Upper lobe of right lung (tissue), 1 donor: ENCODE data around the gene PELI2. TPM values are rescaled to one million over a fixed set of nuclear protein-coding genes. Genes with fewer than 3 reads are reported as not detected.

Experiments used
- ATAC-seq: fragments of 200-7000 bp; cut with Tn5 transposase; one replicate; pipeline ENCODE4 v1.9.1; 2020; ENCODE audit warnings: mild to moderate bottlenecking, moderate library complexity
- DNase-seq: peaks from one replicate; pipeline ENCODE4 v3.0.0-alpha.2; 2020
- H3K27ac ChIP-seq: fragments of 200-600 bp; one replicate; pipeline ENCODE4 v1.8.0; 2022
- H3K27me3 ChIP-seq: fragments of 200-600 bp; one replicate; pipeline ENCODE4 v1.8.0; 2022; ENCODE audit warnings: mild to moderate bottlenecking
- H3K36me3 ChIP-seq: fragments of 200-600 bp; one replicate; pipeline ENCODE4 v1.8.0; 2022
- H3K4me1 ChIP-seq: fragments of 200-600 bp; one replicate; pipeline ENCODE4 v1.8.0; 2022
- H3K4me3 ChIP-seq: fragments of 200-600 bp; one replicate; pipeline ENCODE4 v1.8.0; 2022; ENCODE audit warnings: mild to moderate bottlenecking
- H3K9me3 ChIP-seq: fragments of 200-600 bp; one replicate; pipeline ENCODE4 v1.8.0; 2022
- intact Hi-C: fragments of 100-400 bp; cut with DNase I; formaldehyde crosslinking; loops from one replicate; pipeline ENCODE4 v1.11.0; 2022
- total RNA-seq: library from RNA; stranded (reverse); fragmentation: NEBNext Ultra II Directional; extraction: Animal tissue kit (Norgen Biotek cat#: 25700); gene quantifications from one replicate; pipeline ENCODE4 v1.2.1, GENCODE V29; 2021
- TF ChIP-seq, protein P1 (sequence below): fragments of 200-600 bp; IDR thresholded peaks from one replicate; pipeline ENCODE4 v1.8.0; 2022; ENCODE audit warnings: antibody characterized with exemption
- donor health status: DM: no; HTN: yes; CAD: no; lungs with severe emphysema.

The PELI2 gene
- total RNA-seq, 1 donor from 2014 or later, result 25.7 TPM

DNA sequence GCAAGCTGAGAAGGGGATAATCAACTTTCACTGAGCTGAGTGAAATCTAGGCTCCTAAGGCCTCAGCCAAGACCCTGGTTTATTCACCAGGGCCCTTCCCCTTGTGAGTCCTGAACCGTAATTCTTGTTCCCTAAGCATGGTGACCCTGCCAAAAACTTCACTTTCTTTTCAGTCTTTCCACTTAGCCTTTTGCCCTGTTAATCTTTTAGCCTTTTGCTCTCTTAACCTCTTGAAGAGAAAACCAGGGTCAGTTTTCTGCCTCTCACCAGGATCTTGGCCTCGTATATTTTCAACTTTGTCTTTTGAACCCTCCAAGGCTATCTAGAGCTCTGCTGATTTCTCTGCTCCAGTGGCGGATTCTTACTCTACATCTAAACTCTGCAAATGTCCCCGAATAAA is 191.0 kb downstream of the PELI2 start:
- TF ChIP-seq, protein P1, sequence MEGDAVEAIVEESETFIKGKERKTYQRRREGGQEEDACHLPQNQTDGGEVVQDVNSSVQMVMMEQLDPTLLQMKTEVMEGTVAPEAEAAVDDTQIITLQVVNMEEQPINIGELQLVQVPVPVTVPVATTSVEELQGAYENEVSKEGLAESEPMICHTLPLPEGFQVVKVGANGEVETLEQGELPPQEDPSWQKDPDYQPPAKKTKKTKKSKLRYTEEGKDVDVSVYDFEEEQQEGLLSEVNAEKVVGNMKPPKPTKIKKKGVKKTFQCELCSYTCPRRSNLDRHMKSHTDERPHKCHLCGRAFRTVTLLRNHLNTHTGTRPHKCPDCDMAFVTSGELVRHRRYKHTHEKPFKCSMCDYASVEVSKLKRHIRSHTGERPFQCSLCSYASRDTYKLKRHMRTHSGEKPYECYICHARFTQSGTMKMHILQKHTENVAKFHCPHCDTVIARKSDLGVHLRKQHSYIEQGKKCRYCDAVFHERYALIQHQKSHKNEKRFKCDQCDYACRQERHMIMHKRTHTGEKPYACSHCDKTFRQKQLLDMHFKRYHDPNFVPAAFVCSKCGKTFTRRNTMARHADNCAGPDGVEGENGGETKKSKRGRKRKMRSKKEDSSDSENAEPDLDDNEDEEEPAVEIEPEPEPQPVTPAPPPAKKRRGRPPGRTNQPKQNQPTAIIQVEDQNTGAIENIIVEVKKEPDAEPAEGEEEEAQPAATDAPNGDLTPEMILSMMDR, result no peak
- DNase-seq (no peak), ATAC-seq (no peak)
- no peaks in the 10 kb centered on the region for H3K27me3 ChIP-seq
- intact Hi-C loops, result no loop called here
- no peaks in the 10 kb centered on the region for H3K9me3 ChIP-seq
- no peak overlapping the region for H3K27ac ChIP-seq
- no peak overlapping the region for H3K4me3 ChIP-seq
- H3K4me1 ChIP-seq, result no peaks in the 10 kb centered on the region
- no peaks in the 10 kb centered on the region for H3K36me3 ChIP-seq

DNA sequence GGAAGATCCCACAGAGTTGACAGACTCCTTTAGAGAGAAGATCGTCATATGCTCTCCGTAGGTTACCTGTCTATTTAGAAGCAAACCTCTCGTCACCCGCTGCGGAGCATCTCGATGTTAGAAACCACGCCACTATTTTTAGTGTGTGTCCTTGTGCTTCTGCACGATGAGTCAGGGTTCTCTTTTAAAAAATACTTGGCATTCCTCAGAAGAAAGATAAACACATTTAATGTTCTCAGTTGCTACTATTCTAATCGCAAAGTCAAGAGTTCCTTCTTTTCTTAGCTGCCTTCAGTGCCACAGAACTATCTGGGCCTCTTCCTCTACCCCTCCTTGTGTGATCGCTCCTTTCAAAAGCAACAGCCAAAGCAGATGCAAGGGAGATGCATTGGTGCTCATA is 192.4 kb downstream of the PELI2 start:
- H3K27me3 ChIP-seq, result no peaks in the 10 kb centered on the region
- DNase-seq (no peak), ATAC-seq (no peak)
- H3K9me3 ChIP-seq, result no peaks in the 10 kb centered on the region
- intact Hi-C loops, result no loop called here
- no peak overlapping the region for H3K4me3 ChIP-seq
- H3K4me1 ChIP-seq, result no peaks in the 10 kb centered on the region
- H3K27ac ChIP-seq, result no peak overlapping the region
- TF ChIP-seq, protein P1, result no peak
- no peaks in the 10 kb centered on the region for H3K36me3 ChIP-seq

DNA sequence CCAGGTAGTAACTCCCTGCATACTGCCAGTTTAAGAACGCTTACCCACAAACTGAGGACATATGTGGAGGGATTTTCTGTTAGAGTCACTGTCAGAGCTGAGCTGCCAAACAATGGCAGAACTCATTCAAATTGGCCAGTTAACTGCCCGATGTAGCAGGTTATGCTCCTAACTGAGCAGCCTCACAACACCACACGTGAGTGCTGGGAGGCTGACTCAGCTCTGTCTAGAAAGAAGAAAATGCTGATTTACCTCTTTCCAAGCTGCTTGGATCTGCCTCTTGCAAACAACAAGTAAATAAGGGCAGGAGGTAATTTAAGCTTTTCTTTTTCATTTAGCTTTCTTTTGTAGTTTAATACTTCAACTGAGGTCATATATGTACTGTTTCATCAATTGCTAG is 195.6 kb downstream of the PELI2 start:
- Histone ChIP-seq H3K4me3 (no peak overlapping the region), H3K36me3 (no peaks in the 10 kb centered on the region), H3K27ac (no peak overlapping the region), H3K4me1 (no peaks in the 10 kb centered on the region), H3K9me3 (no peaks in the 10 kb centered on the region), H3K27me3 (no peaks in the 10 kb centered on the region)
- DNase-seq (no peak), ATAC-seq (no peak)
- TF ChIP-seq, protein P1, result no peak
- intact Hi-C loops, result no loop called here

DNA sequence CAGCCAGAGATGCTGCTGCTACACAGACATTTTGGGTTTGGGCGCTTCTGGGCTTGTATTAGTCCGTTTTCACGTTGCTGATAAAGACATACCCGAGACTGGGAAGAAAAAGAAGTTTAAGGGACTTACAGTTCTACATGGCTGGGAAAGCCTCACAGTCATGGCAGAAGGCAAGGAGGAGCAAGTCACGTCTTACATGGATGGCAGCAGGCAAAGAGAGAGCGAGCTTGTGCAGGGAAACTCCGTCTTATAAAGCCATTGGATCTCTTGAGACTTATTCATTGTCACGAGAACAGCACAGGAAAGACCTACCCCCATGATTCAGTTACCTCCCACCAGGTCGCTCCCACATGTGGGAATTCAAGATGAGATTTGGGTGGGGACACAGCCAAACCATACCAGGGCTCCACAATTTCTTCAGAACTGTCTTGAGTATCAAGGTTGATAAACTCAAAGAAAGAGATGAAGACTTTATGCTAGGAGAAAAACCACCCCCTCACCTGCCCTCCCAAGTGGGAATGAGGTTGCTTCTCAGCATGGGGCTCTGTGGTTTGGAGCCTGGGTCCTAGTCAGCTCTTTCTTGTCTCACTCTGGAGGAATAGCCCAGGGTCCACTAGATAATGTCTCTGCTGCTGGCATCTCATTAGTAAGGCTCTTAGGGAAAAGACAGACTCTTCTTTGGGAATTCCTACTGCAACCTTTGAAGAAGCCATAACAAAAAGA is 200.3 kb downstream of the PELI2 start:
- TF ChIP-seq, protein P1, result no peak
- Histone ChIP-seq H3K4me3 (no peak overlapping the region), H3K27ac (no peak overlapping the region), H3K27me3 (no peaks in the 10 kb centered on the region), H3K9me3 (no peaks in the 10 kb centered on the region), H3K36me3 (no peaks in the 10 kb centered on the region), H3K4me1 (no peaks in the 10 kb centered on the region)
- intact Hi-C loops, result no loop called here
- DNase-seq (no peak), ATAC-seq (no peak)

DNA sequence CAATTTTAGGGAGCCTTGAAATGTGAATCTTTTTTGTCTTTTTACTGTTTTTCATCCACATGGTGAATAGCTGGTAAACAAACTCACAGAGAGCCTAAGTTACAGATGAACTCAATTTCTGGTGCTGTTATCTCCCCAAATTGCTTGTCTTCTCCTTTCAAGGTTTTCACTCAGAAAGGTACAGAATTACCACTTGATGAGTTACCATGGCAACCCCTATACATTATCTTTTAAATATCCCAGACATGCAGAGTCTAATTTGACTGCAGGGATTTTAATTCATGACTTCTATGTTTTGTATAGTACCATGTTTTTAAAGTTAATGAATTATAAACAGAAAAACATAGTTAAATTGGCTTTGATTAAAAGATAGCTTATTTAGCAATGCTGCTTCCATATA is 203.7 kb downstream of the PELI2 start:
- TF ChIP-seq, protein P1, result no peak
- Histone ChIP-seq H3K4me1 (no peaks in the 10 kb centered on the region), H3K36me3 (no peaks in the 10 kb centered on the region), H3K4me3 (no peak overlapping the region), H3K27ac (no peak overlapping the region), H3K9me3 (no peaks in the 10 kb centered on the region), H3K27me3 (no peaks in the 10 kb centered on the region)
- DNase-seq, result no peak
- intact Hi-C loops, result no loop called here
- ATAC-seq, result no peak

DNA sequence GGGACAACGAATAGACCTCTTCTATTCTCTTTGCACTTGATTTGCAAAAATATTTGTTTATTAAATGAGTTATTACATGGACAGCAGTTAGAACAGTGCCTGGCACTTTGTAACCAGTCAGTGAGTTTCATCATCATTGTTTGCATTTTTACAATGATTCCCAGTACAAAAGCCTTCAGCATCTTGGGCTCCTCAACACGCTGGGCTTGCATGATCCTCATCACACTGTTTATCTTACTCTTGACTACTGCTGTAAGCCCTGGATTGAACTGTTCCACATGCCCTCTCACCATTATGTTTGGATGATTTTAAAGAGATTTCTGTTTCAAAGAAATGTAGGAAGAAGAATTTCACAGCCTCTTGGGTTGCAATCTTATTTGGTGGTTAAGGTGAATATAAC is 204.3 kb downstream of the PELI2 start:
- no peaks in the 10 kb centered on the region for H3K4me1 ChIP-seq
- H3K4me3 ChIP-seq, result no peak overlapping the region
- no peak overlapping the region for H3K27ac ChIP-seq
- peak; percentile 57 for ATAC-seq
- H3K36me3 ChIP-seq, result no peaks in the 10 kb centered on the region
- TF ChIP-seq, protein P1, result no peak
- H3K9me3 ChIP-seq, result no peaks in the 10 kb centered on the region
- DNase-seq, result no peak
- intact Hi-C loops, result no loop called here
- H3K27me3 ChIP-seq, result no peaks in the 10 kb centered on the region
